Hematopoietic multipotent progenitor cell treated with erythropoietin and hydrocortisone succinate and interleukin-3 and kit ligand, for 17 days (in vitro differentiated cells): Measurements from ENCODE around the gene SEZ6L2.

ENCODE experiments used
- DNase-seq: peaks from one replicate; pipeline ENCODE4 v3.0.0-alpha.2; 2015; ENCODE audit warnings: low spot score

Gene SEZ6L2

DNA sequence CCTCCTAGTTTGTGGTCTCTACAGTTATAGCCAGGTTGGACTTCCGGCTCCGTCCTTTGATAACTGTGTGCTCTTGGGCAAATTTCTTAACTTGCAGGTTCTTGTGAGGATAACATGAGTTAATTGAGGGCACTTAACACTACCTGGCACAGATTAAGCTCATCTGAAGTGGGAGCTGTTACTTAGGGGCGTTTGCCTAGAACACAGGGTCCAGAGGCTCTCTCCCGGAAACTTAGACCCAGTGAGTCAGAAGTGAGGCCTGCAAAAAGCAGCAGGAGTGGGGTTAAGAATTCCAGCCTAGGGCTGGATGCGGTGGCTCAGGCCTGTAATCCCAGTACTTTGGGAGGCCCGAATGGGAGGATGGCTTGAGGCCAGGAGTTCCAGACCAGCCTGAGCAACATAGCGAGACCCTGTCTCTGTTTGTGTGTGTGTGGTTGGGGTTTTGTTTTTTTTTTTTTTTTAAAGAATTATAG is 77.7 kb downstream of the SEZ6L2 start:
- DNase-seq: no peak
